ENCODE results near the gene KRT16.
"Not testable (repeated sequence)": the region's sequence is repeated elsewhere in the genome, so short reads cannot be mapped to it uniquely, and the experiment has no call there.

KRT16 gene

GRCh38 chr17:41633556-41634199 lies 21.1 kb upstream of the KRT16 start:
- DNase-seq (ENCODE audit: extremely low read depth, low read depth) = no peak
- no peak for TF ChIP-seq CTCF (IDR thresholded peaks at IDR 0.05; ENCODE audit: low read depth, low read length)

- no peak for DNase-seq (ENCODE audit: extremely low read depth, low read depth)
- no peak for TF ChIP-seq CTCF (IDR thresholded peaks at IDR 0.05; ENCODE audit: low read depth, low read length)
Observed at GRCh38 chr17:41632482-41633105, 20.0 kb upstream of the KRT16 start.

DNA sequence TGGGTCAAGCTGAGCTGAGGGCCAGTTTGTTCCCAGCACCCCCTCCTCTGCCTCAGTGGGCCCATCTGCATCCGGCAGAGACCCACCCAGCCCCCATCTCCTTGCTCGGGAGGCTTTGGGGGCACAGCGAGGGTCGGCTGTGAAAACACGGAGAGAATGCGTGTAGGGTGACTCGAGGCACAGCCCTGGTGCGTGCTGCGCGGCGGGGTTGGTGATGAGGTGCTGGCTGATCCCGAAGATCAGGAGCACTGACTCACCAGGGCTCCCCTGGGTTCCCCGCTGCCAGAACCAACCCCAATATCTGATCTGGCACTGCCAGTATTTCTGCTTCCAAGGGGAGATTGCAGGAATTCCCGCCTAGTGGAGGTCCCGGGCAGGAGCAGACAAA lies 19.3 kb upstream of the KRT16 start:
- TF ChIP-seq CTCF (IDR thresholded peaks at IDR 0.05; ENCODE audit: low read depth, low read length) = no peak
- no peak for DNase-seq (ENCODE audit: extremely low read depth, low read depth)

GRCh38 chr17:41631025-41631897 lies 18.7 kb upstream of the KRT16 start:
- no peak for DNase-seq (ENCODE audit: extremely low read depth, low read depth)
- no peak for TF ChIP-seq CTCF (IDR thresholded peaks at IDR 0.05; ENCODE audit: low read depth, low read length)

DNA sequence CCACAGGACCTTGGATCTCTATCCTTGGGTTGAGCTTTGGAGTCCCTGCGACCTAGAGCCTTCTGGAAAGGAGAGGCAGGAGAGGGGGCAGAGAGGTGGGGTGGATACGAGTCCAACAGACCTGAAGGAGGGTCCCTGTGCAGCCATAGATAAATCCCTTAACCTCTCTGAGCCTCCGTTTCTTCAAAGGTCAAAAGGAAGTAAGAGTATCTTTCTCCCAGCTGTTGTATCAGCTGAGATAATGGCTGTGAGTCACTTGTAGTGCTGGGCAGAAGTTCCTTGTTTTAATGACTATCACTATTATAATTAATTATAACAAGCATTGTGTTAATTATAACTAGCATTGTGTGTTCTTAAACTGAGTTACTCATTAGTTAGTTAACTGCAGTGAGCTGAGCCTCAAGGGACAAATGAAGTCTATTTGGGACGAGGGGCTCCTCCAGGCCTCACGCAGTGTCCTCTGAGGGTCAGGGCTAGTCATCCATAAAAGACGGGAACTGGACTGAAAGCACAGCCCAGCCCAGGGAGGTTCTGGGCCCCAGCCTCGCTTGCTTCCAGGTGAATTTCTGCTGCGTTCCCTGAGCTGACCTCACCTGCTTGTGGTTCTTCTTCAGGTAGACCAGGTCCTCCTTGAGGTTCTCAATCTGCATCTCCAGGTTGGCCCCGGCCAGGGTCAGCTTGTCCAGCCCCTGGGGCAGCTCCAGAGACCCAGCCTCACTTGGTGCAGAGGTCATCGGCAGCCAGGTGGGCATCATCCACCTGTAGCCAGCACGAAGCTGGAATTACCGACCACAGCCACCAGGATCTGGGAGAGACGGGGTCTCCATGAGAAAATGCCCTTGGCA lies 17.5 kb upstream of the KRT16 start:
- TF ChIP-seq CTCF (IDR thresholded peaks at IDR 0.05; ENCODE audit: low read depth, low read length) = no peak
- no peak for DNase-seq (ENCODE audit: extremely low read depth, low read depth)

- no peak for TF ChIP-seq CTCF (IDR thresholded peaks at IDR 0.05; ENCODE audit: low read depth, low read length)
- DNase-seq (ENCODE audit: extremely low read depth, low read depth) = no peak
Observed at GRCh38 chr17:41629316-41629715, 16.7 kb upstream of the KRT16 start.

GRCh38 chr17:41628621-41629255 lies 16.2 kb upstream of the KRT16 start:
- DNase-seq (ENCODE audit: extremely low read depth, low read depth) = not testable (repeated sequence)

DNA sequence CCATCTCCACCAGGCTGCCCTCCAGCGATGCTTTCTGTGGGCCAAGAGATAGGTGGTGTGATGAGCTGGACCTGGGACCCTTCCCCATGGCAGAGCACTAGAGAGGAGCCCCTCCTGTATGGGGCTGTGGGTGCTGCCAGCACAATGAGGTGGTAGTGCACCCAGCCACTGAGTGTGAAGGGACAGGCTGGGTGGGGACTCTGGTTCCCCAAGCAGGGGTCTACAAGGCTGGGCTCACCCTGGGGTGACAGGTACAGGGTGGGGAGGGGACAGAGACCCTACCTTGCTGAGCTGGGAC lies 15.5 kb upstream of the KRT16 start:
- not testable (repeated sequence) for DNase-seq (ENCODE audit: extremely low read depth, low read depth)

Data from AG09319 (cell line).